GM20431 (cell line): Measurements from ENCODE around the gene SETBP1.

Source experiments
- in situ Hi-C: fragments of 300-500 bp; cut with MseI, MboI; formaldehyde crosslinking; loops from one replicate; pipeline ENCODE4 v1.15.0; 2020; ENCODE audit warnings: low sequenced_read_pairs; ENCODE audit not compliant: unreplicated experiment

Gene SETBP1

GRCh38 chr18:45104049-45104395 lies 423.3 kb downstream of the SETBP1 start:
- in situ Hi-C loops = no loop called here

- in situ Hi-C loops = no loop called here
These were observed 425.7 kb downstream of the SETBP1 start for GRCh38 chr18:45106331-45106774.

GRCh38 chr18:45107425-45107824 lies 426.7 kb downstream of the SETBP1 start:
- in situ Hi-C loops = no loop called here

GRCh38 chr18:45108754-45109153 lies 428.1 kb downstream of the SETBP1 start:
- in situ Hi-C loops = no loop called here

- in situ Hi-C loops = no loop called here
These were observed 428.6 kb downstream of the SETBP1 start for GRCh38 chr18:45109271-45109670.

GRCh38 chr18:45109706-45110105 lies 429.0 kb downstream of the SETBP1 start:
- in situ Hi-C loops = no loop called here

GRCh38 chr18:45110577-45111501 lies 430.2 kb downstream of the SETBP1 start:
- in situ Hi-C loops = no loop called here

- in situ Hi-C loops = no loop called here
These were observed 430.8 kb downstream of the SETBP1 start for GRCh38 chr18:45111502-45111848.

GRCh38 chr18:45112682-45113081 lies 432.0 kb downstream of the SETBP1 start:
- in situ Hi-C loops = no loop called here

- in situ Hi-C loops = no loop called here
These were observed 435.4 kb downstream of the SETBP1 start for GRCh38 chr18:45116116-45116515.
